Tibial artery (tissue), 4 donors: ENCODE measurements around the gene SSC5D.

Experiments
- DNase-seq, 2 donors: peaks; one replicate each; pipeline ENCODE4 v3.0.0-alpha.2; 2019
- H3K27ac ChIP-seq, 2 donors: fragments of 200-600 bp; sonication (generic) in 1 of 2; 1 replicate in 1 of 2; 2 replicates in 1 of 2; pipeline ENCODE4 v1.5.1; 2018 to 2019; ENCODE audit warnings: mild to moderate bottlenecking in 1 of 2
- H3K27me3 ChIP-seq, 2 donors: fragments of 200-600 bp; sonication (generic) in 1 of 2; one replicate each; pipeline versions ENCODE4 v1.5.1 to v1.6.0; 2016 to 2019
- H3K36me3 ChIP-seq, 3 donors: fragments of 200-600 bp; sonication (generic) in 2 of 3; one replicate each; pipeline ENCODE4 v1.5.1; 2016 to 2019; ENCODE audit warnings: mild to moderate bottlenecking in 2 of 3
- H3K4me1 ChIP-seq, 4 donors: fragments of 200-600 bp; sonication (generic) in 2 of 4; 1 replicate in 3 of 4; 2 replicates in 1 of 4; pipeline ENCODE4 v1.5.1; 2016 to 2019
- H3K4me3 ChIP-seq, 2 donors: fragments of 200-600 bp; sonication (generic) in 1 of 2; 1 replicate in 1 of 2; 2 replicates in 1 of 2; pipeline ENCODE4 v1.5.1; 2018 to 2019; ENCODE audit warnings: mild to moderate bottlenecking in 2 of 2
- H3K9me3 ChIP-seq, 3 donors: fragments of 200-600 bp; sonication (generic) in 1 of 3; one replicate each; pipeline ENCODE4 v1.5.1; 2016 to 2019
- intact Hi-C: fragments of 100-400 bp; cut with DNase I; formaldehyde crosslinking; loops from one replicate; pipeline ENCODE4 v1.15.0; 2023; ENCODE audit warnings: low total_unique reads
- TF ChIP-seq, protein P1 (sequence below), 2 experiments: fragments of 200-600 bp in 1 of 2; fragments of 450-650 bp in 1 of 2; IDR thresholded peaks; one replicate each; pipeline ENCODE4 v1.5.1; 2017 to 2019; ENCODE audit warnings: antibody characterized with exemption in 2 of 2, mild to moderate bottlenecking in 1 of 2, moderate library complexity in 1 of 2

The SSC5D gene

DNA sequence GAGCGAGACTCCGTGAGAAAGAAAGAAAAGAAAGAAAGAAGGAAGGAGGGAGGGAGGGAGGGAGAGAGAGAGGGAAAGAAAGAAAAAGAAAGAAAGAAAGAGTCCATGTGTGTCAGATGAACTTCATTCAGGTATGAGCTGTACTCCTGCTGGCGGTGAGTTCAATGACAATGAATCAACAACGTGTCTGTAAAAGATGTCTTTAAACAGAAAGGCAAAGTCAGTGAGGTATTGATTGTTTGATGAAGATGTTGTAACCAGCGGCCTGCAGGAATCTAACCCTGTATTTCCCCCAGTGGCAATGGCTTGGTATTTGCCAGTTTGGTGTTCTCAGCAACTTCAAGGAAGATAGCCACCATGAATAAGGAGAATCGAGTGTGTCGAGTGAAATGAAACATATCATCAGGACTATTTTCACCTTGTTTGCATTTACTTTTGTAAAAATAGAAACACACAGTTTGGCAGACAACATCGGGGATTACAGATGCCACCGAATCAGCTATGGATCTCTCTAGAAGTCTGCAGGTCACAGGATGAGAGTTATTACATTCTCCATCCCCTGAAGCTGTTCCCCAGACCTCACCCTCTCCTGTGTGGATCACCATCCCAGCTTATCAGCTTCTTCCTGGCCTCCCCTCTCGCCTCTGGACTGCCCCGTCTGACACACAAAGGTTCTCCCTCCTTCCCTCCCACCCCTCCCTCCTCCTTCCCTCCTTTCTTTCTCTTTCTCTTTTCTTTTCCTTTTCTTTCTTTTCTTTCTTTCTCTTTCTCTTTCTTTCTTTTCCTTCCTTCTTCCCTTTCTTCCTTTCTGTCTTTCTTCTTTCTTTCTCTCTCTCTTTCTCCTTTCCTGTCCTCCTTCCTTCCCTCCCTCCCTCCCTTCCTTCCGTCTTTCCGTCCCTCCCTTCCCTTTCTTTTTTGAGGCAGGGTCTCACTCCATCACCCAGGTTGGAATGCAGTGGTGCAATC, 65.3 kb downstream of the SSC5D start:
- DNase-seq = no peak
- no peak overlapping the region for H3K4me3 ChIP-seq

DNA sequence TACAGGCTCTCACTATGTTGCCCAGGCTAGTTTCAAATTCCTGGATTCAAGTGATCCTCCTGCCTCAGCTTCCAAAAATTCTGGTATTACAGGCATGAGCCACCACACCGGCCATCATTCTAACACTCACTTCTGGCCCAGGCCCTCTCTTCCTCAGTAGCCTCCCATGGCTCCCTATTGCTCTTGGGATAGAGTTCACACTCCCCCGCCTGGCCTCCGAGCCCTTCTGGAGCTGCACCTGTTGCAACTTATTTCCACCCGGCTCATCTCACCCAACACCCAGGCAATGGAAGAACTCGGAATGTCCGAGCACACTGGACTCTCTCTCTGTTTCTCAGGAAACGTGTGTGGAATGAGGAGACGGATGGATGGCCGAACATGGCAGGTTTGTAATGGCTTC, 66.1 kb downstream of the SSC5D start:
- Histone ChIP-seq H3K4me1 (peaks cover 0 to 11% (median 8%) of the 10 kb centered on the region in 4 donors), H3K27ac (no peak overlapping the region), H3K36me3 (no peaks in the 10 kb centered on the region), H3K27me3 (peaks cover 0 to 47% of the 10 kb centered on the region in 2 donors), H3K9me3 (no peaks in the 10 kb centered on the region), H3K4me3 (no peak overlapping the region)
- intact Hi-C loops = no loop called here
- TF ChIP-seq, protein P1, sequence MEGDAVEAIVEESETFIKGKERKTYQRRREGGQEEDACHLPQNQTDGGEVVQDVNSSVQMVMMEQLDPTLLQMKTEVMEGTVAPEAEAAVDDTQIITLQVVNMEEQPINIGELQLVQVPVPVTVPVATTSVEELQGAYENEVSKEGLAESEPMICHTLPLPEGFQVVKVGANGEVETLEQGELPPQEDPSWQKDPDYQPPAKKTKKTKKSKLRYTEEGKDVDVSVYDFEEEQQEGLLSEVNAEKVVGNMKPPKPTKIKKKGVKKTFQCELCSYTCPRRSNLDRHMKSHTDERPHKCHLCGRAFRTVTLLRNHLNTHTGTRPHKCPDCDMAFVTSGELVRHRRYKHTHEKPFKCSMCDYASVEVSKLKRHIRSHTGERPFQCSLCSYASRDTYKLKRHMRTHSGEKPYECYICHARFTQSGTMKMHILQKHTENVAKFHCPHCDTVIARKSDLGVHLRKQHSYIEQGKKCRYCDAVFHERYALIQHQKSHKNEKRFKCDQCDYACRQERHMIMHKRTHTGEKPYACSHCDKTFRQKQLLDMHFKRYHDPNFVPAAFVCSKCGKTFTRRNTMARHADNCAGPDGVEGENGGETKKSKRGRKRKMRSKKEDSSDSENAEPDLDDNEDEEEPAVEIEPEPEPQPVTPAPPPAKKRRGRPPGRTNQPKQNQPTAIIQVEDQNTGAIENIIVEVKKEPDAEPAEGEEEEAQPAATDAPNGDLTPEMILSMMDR (IDR thresholded peaks at IDR 0.05) = no peak
- DNase-seq = no peak

More for the DNA sequence above, 65.3 kb downstream of the SSC5D start:
- Histone ChIP-seq H3K9me3 (no peaks in the 10 kb centered on the region), H3K36me3 (no peaks in the 10 kb centered on the region), H3K27me3 (peaks cover 0 to 49% of the 10 kb centered on the region in 2 donors), H3K4me1 (peaks cover 0 to 15% (median 9%) of the 10 kb centered on the region in 4 donors), H3K27ac (no peak overlapping the region)
- intact Hi-C loops = no loop called here
- TF ChIP-seq, protein P1 (IDR thresholded peaks at IDR 0.05) = no peak

DNA sequence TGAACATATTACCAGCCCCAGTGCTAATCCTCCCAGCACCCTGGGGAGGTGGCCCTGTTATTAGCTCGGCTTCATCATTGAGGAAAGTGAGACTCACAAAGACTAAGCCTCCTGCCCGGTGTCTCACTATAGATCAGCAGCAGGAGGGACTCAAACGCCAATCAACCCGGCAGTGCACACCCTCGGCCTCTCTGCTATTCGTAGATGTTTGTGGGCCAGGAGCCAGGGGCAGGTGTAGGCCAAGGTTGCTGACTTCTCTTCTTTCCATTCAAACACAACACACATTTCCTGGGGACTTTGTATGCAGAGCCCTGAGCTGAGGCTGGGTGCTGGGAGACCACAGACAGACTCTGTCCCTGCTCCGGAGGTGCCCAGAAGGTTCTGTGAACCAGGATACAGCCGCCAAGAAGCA, 66.5 kb downstream of the SSC5D start:
- no peak for DNase-seq
- no peak overlapping the region for H3K4me3 ChIP-seq
- H3K4me1 ChIP-seq = peaks cover 0 to 7% (median 4%) of the 10 kb centered on the region in 4 donors
- no peaks in the 10 kb centered on the region for H3K36me3 ChIP-seq
- peaks cover 0 to 49% of the 10 kb centered on the region in 2 donors for H3K27me3 ChIP-seq
- H3K9me3 ChIP-seq = no peaks in the 10 kb centered on the region
- no peak overlapping the region for H3K27ac ChIP-seq
- TF ChIP-seq, protein P1 (IDR thresholded peaks at IDR 0.05) = no peak
- intact Hi-C loops = no loop called here

DNA sequence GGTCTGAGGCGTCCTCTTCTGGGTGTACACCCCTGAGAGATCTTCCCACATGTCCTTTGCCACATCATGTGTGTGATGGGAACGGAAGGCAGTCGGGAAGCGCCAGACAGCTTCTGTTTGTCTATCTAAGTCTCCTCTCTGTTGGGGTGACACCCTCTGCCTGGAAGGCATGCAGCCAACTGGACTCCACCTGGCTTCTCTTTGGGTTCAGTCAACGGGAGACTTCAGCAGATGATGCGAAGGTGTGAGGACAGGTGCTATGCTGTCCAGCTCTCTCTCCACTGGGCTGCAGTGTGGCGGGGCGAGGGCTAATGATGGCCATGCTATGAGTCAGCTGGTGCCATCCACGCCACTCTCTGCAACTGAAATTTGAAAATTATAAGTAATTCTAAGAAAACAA, 71.4 kb downstream of the SSC5D start:
- H3K4me1 ChIP-seq = no peaks in the 10 kb centered on the region
- no peak overlapping the region for H3K4me3 ChIP-seq
- TF ChIP-seq, protein P1 (IDR thresholded peaks at IDR 0.05) = no peak
- H3K9me3 ChIP-seq = peaks cover 0 to 4% (median 0%) of the 10 kb centered on the region in 3 donors
- H3K27me3 ChIP-seq = peaks cover 0 to 25% of the 10 kb centered on the region in 2 donors
- H3K27ac ChIP-seq = no peak overlapping the region
- intact Hi-C loops = no loop called here
- H3K36me3 ChIP-seq = no peaks in the 10 kb centered on the region
- no peak for DNase-seq

DNA sequence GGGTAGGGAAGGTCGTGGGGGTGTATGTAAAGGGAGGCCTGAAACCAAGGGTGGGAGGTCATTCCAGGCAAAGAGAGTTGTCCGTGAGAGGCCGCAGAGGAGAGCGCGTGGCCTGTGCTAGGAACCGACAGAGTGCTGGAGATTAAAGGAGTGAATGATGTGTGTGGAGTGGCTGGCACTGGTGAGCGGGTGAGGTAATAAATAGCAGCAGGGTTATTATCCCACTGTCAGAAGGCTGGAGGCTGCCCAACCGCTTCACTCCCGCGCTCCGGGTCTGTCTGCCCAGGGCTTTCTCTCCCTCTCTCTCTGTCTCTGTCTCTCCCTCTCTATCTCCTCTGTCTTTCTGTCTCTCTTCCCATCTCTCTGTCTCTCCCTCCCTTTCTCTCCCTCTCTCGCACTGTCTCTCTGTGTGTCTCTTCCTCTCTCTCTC, 75.0 kb downstream of the SSC5D start:
- H3K27ac ChIP-seq = no peak overlapping the region
- DNase-seq = no peak

More for the DNA sequence above, 75.0 kb downstream of the SSC5D start:
- intact Hi-C loops = no loop called here
- H3K27me3 ChIP-seq = peaks cover 0 to 29% of the 10 kb centered on the region in 2 donors
- peaks cover 0 to 4% (median 0%) of the 10 kb centered on the region in 3 donors for H3K9me3 ChIP-seq
- TF ChIP-seq, protein P1 (IDR thresholded peaks at IDR 0.05) = no peak
- no peak overlapping the region for H3K4me3 ChIP-seq
- no peaks in the 10 kb centered on the region for H3K4me1 ChIP-seq
- no peaks in the 10 kb centered on the region for H3K36me3 ChIP-seq
